NT2/D1 (cell line): Measurements from ENCODE around the gene OR11L1.
A peak's percentile ranks its signal among the peaks of the same experiment; 100 is the strongest.

Source experiments
- DNase-seq: peaks from one replicate; pipeline ENCODE4 v3.0.0-alpha.2; 2011; ENCODE audit warnings: low read depth, low spot score
- H3K27me3 ChIP-seq: 2 replicates; pipeline ENCODE4 v1.6.0; 2011; ENCODE audit warnings: mild to moderate bottlenecking; ENCODE audit not compliant: insufficient read length, insufficient read depth
- H3K36me3 ChIP-seq: 2 replicates; pipeline ENCODE4 v1.6.1; 2011; ENCODE audit warnings: mild to moderate bottlenecking, low read length, mixed read lengths; ENCODE audit not compliant: insufficient read depth, insufficient read length
- H3K4me1 ChIP-seq: 2 replicates; pipeline ENCODE4 v1.5.1; 2011; ENCODE audit not compliant: insufficient read depth, insufficient read length
- H3K4me3 ChIP-seq: 2 replicates; pipeline ENCODE4 v1.5.1; 2011; ENCODE audit warnings: low read depth; ENCODE audit not compliant: insufficient read length
- H3K9ac ChIP-seq: 2 replicates; pipeline ENCODE4 v1.6.0; 2011; ENCODE audit warnings: low read depth; ENCODE audit not compliant: insufficient read length
- H3K9me3 ChIP-seq: 2 replicates; pipeline ENCODE4 v1.5.1; 2011; ENCODE audit warnings: mild to moderate bottlenecking, low read length; ENCODE audit not compliant: insufficient read depth
- SUZ12 ChIP-seq: IDR thresholded peaks from 2 replicates; pipeline ENCODE4 v1.6.1; 2011; ENCODE audit not compliant: insufficient read length, insufficient read depth; ENCODE audit errors: extremely low read depth
- YY1 ChIP-seq: IDR thresholded peaks from 2 replicates; pipeline ENCODE4 v1.6.1; 2011; ENCODE audit not compliant: insufficient read length, insufficient read depth
- ZNF274 ChIP-seq: IDR thresholded peaks from 2 replicates; pipeline ENCODE4 v1.6.1; 2011; ENCODE audit warnings: mild to moderate bottlenecking, low read depth, low read length

Gene OR11L1

DNA sequence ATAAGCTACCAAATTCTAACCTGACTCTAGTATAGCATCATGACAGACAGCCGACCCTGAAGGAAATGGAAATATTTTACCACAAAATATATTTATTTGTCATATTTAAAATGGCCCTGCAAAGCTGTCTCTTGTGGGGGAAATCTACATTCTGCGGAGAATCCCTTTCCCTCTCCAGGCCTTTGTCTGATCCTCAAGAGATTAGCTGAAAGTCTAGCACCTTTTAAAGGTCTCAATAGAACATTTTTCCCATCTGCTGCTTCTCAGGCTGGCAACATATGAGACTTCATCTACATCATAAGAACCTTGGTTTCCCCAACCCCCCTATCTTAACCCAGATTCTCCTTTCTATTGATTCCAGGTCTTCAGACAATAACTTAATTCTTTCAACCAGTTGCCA lies 1.7 kb upstream of the OR11L1 start:
- no peaks in the 10 kb centered on the region for H3K36me3 ChIP-seq
- H3K27me3 ChIP-seq: no peaks in the 10 kb centered on the region
- peaks cover 6% of the 10 kb centered on the region for H3K4me1 ChIP-seq
- no peak overlapping the region for H3K4me3 ChIP-seq
- no peaks in the 10 kb centered on the region for H3K9me3 ChIP-seq
- no peak overlapping the region for H3K9ac ChIP-seq
- TF ChIP-seq YY1 (no peak), SUZ12 (no peak), ZNF274 (no peak)
- DNase-seq: no peak

DNA sequence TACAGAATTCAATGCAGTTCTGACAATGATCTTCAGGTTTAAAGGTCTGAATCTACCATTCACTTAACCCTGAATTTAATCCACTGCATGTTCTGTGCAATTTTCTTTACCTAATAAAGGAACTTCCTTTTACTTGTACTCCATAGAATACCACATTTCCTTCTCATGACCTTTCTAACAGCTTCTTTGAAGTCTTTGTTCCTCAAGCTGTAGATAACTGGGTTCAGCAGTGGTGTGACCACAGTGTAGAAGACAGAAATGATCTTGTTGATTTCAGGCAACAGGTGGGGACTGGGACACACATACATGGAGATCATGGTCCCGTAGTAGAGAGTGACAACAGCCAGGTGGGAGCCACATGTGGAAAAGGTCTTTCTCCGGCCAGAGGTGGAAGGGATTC lies 878 bp downstream of the OR11L1 start:
- Histone ChIP-seq H3K36me3 (no peaks in the 10 kb centered on the region), H3K9me3 (no peaks in the 10 kb centered on the region)

DNA sequence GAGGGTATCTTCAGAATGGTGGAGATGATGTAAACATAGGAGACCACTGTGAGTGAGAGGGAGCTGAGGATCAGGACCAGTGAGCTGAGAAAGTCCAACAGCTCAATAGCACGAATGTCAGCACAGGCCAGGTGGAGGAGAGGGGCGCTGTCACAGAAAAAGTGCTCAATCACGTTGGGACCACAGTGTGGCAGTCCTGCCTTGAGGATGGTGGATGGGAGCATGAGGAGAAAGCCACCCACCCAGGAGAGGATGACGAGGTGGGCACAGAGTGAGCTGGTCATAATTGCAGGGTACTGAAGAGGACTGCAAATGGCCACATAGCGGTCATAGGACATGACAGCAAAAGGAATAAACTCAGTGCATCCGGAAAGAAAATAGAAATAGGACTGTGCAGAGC lies 8.1 kb downstream of the OR11L1 start:
- no peak for TF ChIP-seq ZNF274
- no peak for TF ChIP-seq YY1
- TF ChIP-seq SUZ12: no peak
- Histone ChIP-seq H3K9ac (no peak overlapping the region), H3K27me3 (no peaks in the 10 kb centered on the region), H3K9me3 (no peaks in the 10 kb centered on the region), H3K36me3 (no peaks in the 10 kb centered on the region), H3K4me1 (no peaks in the 10 kb centered on the region), H3K4me3 (no peak overlapping the region)
- DNase-seq: no peak

More for the DNA sequence above, 878 bp downstream of the OR11L1 start:
- DNase-seq: no peak
- peaks cover 6% of the 10 kb centered on the region for H3K4me1 ChIP-seq
- H3K4me3 ChIP-seq: no peak overlapping the region
- H3K9ac ChIP-seq: no peak overlapping the region
- TF ChIP-seq YY1 (no peak), ZNF274 (no peak), SUZ12 (no peak)
- H3K27me3 ChIP-seq: no peaks in the 10 kb centered on the region

DNA sequence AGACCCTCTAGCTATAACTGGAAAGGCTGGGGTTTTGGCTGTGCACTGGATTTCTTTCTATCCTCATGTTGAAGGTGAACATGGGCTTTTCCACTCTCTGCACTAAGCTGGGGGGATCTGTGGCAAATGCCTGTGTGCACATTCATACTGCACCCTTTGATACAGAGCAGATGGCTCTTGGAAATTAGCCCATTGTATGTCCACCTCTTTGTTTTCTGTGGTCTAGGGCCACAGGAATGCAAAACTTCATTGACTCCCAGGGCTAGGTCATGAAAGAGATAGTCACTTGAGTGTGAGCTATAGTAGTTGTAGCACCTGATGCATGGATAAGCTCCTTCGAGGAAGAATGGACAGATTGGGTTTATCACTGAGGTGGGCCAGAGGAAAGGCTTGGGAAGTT lies 12.0 kb downstream of the OR11L1 start:
- Histone ChIP-seq H3K9me3 (no peaks in the 10 kb centered on the region), H3K36me3 (no peaks in the 10 kb centered on the region), H3K4me3 (no peak overlapping the region), H3K9ac (no peak overlapping the region), H3K4me1 (no peaks in the 10 kb centered on the region), H3K27me3 (no peaks in the 10 kb centered on the region)
- TF ChIP-seq YY1: no peak
- TF ChIP-seq ZNF274: no peak
- TF ChIP-seq SUZ12: no peak
- no peak for DNase-seq

DNA sequence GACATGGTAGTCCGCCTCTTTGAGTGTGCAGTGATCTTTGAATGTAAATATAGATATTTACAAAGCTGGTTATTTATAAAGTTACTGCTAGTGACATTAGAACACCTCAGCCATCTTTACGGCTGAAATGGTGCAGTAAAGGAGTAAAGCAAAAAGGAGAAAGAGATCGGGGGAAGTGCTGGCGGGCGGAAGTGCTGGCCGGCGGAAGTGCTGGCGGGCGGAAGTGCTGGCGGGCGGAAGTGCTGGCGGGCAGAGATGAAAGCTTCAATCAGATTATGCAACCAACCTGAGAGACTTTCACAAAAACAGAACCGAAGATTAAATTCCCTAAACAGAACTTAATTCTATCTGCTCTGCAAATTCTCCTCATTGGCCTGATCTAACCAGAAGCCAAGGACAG lies 16.3 kb downstream of the OR11L1 start:
- TF ChIP-seq SUZ12: no peak
- no peak for TF ChIP-seq ZNF274
- no peak for TF ChIP-seq YY1
- Histone ChIP-seq H3K9me3 (no peaks in the 10 kb centered on the region), H3K4me3 (no peak overlapping the region), H3K36me3 (no peaks in the 10 kb centered on the region), H3K4me1 (no peaks in the 10 kb centered on the region), H3K27me3 (no peaks in the 10 kb centered on the region), H3K9ac (no peak overlapping the region)
- no peak for DNase-seq

DNA sequence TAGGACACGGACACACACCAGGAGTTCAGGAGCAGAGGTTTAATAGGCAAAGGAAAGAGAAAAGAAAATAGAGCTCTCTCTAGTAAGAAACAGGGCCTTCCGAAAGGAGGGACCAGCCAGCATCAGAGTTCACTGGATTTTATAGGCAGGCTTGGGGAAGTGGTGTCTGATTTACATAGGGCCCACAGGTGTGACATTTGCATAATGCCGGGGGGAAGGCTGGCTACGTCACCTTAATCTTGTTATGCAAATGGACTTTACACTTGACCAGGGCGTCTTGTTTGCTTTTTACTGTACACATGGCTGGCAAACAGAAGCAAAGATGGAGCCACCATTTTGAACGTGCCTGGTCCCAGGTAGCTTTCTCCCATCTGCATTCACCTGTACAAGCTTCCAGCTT lies 17.7 kb downstream of the OR11L1 start, which contains the start of gene OR14A16:
Gene OR14A16 (minus strand): TSS at position 97 of the 400 bp plus-strand sequence. CDS start 8,390 bp downstream, outside the sequence.
- H3K4me3 ChIP-seq: no peak within 1 kb of the TSS
- H3K9me3 ChIP-seq: no peaks in the 10 kb centered on the region
- H3K9ac ChIP-seq: no peak within 1 kb of the TSS
- H3K27me3 ChIP-seq: no peaks in the 10 kb centered on the region
- peak; percentile 28 for DNase-seq
- no peaks in the 10 kb centered on the region for H3K4me1 ChIP-seq
- TF ChIP-seq YY1 (no peak), SUZ12 (no peak), ZNF274 (no peak)
- no peaks in the 10 kb centered on the region for H3K36me3 ChIP-seq

DNA sequence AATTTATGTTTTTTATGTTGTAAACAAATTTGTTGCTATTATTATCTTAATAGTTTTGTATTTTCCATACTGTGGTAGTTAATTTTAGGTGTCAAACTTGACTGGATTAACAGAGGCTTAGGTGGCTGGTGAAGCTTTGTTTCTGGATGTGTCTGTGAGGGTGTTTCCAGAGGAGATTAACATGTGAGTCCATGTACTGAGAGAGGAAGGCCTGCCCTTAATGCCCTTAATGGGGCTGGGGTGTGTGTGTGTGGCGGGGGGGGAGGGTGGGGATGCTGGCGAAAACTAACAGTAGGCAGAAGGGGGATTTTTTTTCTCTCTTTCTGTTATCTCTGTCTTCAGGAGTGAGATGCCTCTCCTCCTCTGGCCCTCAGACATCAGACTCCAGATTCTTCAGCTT lies 19.6 kb downstream of the OR11L1 start:
- no peaks in the 10 kb centered on the region for H3K27me3 ChIP-seq
- DNase-seq: no peak
- H3K4me1 ChIP-seq: no peaks in the 10 kb centered on the region
- no peaks in the 10 kb centered on the region for H3K9me3 ChIP-seq
- no peak overlapping the region for H3K9ac ChIP-seq
- no peak overlapping the region for H3K4me3 ChIP-seq
- H3K36me3 ChIP-seq: no peaks in the 10 kb centered on the region
- no peak for TF ChIP-seq SUZ12
- no peak for TF ChIP-seq ZNF274
- no peak for TF ChIP-seq YY1

DNA sequence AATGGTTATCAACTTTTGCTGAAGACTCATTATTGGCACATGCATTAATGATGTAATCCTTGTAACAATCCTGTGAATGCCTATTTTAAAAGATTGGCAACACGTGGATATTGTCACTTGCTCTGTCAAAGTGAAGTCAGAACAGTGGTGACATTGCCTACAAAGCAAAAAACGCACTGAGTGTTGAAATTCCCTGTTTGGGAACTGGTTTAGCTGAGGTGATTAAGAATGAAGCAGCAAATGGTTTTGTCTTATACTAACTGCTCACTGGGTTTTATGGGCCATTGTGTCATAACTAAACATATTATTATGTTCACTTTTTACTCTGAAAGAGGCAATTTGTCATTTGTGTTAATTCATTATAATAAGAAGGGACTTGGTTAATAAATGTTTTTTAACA lies 29.1 kb downstream of the OR11L1 start:
- TF ChIP-seq YY1 (no peak), SUZ12 (no peak), ZNF274 (no peak)
- Histone ChIP-seq H3K36me3 (no peaks in the 10 kb centered on the region), H3K4me3 (no peak overlapping the region), H3K9ac (no peak overlapping the region), H3K27me3 (no peaks in the 10 kb centered on the region), H3K9me3 (no peaks in the 10 kb centered on the region), H3K4me1 (no peaks in the 10 kb centered on the region)
- no peak for DNase-seq
